Endometrium (tissue), 2 donors: ENCODE measurements around the gene FXYD6.
"Not testable (repeated sequence)": the region's sequence is repeated elsewhere in the genome, so short reads cannot be mapped to it uniquely, and the experiment has no call there.

Source experiments
- FAIRE-seq: peaks from 2 replicates; lab custom pipeline; 2012; peaks lifted over from hg19 to GRCh38; lab: Jason Lieb, UNC
- donor health status: control.
- donor health status: control.

Gene FXYD6

DNA sequence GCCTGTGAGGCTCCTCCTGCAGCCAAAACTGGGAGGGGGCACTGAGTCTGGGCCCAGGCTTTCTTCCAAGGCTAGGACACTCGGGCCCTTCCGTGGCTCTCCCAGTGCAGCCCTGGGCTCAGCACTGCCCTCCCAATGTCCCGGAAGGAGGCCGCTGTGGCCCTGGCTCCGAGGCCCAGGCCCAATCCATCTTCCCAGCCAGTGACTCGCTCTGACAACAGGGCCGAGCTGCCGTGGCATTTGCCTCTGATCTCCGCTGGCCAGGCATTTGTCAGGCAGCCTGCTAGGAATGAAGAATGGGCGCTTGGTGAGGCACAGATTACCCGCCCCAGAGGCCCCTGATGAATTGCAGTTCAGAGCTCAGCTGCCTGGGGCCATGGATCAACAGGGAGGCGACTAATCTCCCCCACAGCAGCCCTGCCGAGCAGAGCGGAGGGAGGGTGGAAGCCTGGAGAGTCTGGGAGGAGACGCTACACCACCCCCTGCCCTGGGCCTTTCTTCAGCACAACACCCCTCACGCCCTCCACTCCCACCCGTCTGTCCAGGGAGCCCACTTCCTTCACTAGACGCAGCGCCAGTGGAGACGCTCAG, 60.2 kb downstream of the FXYD6 start:
- FAIRE-seq: no peak

DNA sequence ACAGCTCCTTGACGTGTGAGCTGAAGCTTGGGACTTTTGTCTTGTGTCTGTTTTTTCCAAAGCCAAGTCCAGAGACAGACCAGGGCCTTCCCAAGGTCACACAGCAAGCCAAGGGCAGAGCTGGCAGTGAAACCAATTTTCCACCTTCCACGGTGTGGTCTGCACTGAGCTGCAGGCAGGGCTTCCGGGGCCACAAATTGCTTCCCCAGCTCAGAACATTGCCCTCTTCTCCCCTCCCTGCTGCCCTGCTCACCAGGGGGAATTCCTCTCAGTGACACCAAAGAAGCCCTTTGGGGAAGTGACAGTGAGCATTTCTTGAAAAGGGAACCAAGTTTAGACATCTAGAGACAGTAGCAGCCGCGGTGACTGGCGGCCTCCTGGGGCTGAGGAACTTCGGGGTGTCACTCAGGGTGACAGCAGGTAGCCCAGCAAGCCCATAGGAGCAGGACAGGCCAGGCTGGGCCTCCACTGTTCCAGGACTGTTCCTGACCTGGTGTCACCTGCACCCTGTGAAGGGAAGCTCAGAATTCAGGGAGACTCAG, 61.1 kb downstream of the FXYD6 start:
- no peak for FAIRE-seq

DNA sequence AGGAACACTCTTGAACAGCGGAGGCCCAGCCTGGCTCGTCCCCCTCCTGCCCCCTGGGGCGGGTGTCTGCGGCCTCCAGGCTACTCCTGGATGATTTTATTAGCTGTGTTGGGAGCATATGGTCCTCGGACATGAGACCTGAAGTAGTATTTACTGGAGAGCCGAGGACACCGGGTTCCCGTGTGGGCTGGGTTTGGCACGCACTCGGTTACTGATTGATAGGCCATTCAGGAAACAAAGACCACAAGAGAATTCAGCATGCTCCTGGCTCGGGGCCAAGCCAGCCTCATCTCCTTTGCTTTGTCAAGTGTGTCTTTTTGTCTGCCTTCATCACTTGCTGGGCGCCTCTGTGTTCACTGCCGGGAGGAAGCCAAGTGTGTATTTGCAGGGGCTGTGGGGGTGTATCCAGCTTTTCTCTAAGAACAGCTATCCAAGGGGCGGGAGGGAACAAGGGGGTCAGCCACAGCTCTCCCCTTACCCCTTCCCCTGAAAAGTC, 61.6 kb downstream of the FXYD6 start:
- FAIRE-seq: no peak

DNA sequence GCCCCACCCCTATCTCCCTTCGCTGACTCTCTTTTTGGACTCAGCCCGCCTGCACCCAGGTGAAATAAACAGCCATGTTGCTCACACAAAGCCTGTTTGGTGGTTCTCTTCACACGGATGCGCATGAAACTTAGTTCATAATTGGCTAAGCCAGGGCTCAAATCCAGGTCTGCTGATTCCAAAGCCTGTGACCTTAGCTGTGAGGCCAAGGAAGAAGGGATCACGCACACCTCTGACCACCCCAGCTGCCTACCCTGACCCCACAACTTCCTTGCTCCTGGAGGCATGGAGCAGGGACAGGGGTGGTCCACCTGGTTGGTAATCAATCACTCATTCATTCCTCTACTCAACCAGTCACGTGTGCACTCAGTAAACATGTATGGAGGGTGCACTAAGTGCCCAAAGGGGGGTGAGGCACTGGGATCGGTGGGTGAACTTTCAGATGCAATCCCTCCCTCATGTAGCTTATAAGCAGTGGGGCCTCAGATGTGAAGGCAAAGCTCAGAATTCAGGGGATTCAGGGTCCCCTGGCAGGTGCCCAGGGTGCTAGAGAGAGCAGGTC, 62.2 kb downstream of the FXYD6 start:
- no peak for FAIRE-seq

DNA sequence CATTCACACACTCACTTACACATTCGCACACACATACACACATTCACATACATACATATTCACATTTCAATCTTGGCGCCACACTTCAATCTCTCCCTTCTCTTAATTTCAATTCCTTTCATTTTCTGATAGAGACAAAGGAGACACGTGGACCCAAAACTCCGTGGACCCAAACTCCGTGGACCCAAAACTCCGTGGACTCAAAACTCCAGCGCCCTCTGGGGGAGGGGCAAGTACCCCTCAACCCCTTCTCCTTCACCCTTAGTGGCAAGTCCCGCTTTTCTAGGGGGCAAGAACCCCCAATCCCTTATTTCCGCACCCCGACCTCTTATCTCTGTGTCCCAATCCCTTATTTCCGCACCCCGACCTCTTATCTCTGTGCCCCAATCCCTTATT, 66.4 kb downstream of the FXYD6 start:
- not testable (repeated sequence) for FAIRE-seq

DNA sequence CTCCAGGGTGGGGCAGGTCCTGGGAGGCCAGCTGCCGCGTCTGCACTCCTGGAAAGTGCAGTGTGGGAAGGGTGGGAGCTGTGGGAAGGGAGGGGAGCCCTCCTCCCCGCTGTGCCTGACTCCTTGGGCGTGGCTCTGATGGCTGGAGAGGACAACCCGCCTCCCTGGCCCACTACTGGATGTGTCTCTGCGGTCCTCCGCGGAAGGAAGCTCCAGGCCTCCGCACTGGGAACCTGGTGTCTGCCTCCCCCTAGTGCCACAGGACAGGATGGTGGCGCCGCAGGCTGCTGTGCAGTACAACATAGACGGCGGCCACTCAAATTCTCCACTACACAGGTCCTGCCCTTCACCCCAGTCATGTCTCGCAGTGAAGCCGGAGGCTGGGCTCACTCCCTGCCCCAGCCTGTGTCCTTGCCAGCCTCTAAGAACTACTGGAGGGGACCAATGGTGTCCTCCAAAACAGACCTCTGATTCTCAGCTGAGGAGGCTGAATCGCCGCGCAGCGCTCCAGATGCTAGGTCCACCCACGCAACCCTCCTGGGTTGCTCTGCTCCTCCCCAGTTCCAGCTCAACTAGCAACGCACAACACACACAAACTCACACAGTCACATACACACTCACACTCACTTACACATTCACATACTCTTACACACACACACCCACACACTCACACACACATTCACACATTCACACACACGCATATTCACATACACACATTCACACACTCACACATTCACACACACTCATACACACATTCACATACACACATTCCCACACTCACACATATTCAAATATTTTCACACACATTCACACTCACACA, 67.0 kb downstream of the FXYD6 start:
- FAIRE-seq: no peak

DNA sequence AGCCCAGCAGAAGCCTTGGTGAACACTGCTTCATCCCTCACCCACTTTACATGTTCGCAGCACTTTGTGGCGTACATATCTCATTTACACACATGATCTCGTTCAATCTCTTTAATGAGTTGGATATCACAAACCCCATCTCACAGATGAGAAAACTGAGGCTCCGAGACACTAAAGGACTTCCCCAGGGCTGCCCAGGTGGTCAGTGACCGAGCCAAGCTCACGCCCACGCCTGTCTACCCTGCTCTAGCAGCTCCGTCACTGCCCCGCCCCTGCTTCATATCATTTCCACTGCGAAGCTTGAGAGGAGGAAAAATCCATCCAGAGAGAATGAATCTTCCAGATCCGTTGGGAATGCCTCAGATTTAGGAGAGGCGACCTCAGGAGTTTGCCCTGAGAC, 67.7 kb downstream of the FXYD6 start:
- no peak for FAIRE-seq

DNA sequence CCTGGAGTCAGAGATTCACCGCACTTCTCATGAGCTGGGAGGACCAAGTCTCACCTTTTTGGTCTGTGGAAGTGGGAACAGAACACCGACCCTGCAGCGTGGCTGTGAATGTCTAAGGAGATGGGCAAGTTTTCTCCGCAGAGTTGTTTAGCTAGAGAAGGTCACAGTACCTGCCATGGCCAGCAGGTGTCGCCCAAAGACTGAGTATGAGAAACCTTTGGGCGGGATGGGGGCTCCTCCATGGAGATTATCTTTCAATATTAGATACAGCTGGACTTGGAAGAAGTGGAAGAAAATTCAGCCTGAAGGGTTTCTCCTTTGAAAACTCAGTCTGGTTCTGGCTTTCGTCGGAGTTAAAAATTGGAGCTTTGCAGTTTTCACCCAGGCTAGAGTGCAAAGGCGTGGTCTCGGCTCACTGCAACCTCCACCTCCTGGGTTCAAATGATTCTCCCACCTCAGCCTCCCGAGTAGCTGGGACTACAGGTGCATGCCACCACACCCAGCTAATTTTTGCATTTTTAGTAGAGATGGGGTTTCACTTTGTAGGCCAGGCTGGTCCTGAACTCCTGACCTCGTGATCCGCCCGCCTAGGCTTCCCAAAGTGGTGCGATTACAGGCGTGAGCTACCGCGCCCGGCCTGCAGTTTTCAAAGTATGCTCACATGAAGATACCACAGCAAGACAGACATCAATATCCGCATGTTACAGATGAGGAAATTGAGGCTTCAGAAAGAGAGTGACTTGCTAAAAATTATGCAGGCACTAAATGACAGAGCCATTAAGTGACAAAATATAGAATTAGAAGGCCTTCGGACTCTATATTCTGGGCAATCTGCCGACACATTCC, 68.8 kb downstream of the FXYD6 start:
- FAIRE-seq: no peak

DNA sequence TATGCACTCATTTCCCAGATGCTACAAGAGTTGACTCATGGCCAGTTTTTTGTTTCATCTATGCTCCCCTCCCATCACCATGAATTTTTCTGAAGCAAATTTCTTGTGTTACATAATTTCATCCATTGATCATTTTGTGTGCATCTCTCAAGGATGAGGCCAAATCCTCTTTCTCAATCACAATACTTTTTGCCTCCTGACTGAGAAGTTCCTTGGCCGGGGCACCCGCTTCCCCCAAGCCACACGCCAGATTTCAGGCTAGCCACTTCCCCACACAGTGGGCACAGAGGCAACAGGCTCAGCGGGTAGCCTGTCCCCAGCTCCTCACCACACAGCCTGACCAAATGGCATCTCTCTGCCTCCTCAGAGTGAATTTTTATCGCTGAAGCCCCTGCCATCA, 69.6 kb downstream of the FXYD6 start:
- FAIRE-seq: no peak

DNA sequence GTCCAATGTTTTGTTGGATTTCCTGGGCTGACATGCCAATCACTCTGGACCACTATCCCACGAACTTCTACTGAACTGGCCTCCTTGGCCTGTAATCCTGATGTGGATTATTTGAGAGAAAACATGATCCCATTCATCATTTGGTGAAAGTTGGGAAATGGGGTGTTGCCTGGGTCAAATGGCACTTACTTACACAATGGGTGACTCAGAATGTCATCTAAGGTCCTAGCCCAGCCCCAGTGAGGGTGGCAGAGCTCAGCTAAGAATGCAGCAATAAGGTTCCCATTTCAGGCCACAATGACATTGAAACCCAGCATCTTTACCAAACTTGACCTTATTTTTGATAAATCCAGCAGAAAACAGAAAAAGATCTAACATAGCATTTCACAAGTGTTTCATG, 71.4 kb downstream of the FXYD6 start:
- FAIRE-seq: no peak

DNA sequence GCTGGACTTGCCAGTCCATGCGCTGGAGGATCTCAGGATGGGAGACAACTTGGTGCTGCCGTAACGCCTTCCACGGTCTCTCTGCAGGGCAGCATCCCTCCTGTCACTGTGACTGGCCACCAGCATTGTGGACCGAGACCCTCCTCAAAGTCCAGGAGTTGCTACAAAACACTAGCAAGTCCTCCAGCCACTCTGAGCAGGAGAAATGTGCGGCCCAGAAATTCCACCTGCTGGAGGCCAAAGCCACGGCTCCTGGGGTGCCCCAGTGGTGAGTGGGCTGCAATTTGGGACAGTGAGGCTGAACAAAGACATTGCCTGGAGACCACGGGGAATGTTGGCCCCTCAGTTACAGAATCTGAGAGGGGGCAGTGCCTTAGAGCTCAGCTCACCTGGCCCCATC, 72.6 kb downstream of the FXYD6 start:
- FAIRE-seq: no peak

DNA sequence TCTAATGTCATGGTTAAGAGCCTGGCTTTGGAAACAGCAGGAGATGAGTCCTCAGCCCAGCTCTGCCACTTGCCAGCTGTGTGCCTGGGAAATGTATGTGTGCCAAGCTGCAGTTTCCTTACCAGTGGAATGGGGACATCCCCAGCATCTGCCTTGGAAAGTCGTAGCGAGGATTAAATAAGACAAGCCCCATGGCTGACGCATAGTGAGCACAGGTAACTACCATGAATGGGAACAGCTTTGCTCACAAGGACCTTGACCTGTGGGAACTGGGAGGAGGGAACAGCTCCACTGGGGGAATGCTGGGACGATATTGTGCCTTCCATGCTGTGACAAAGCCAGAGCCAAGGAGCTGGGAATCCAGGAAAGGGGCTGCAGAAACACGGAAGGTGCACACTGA, 76.8 kb downstream of the FXYD6 start:
- no peak for FAIRE-seq

DNA sequence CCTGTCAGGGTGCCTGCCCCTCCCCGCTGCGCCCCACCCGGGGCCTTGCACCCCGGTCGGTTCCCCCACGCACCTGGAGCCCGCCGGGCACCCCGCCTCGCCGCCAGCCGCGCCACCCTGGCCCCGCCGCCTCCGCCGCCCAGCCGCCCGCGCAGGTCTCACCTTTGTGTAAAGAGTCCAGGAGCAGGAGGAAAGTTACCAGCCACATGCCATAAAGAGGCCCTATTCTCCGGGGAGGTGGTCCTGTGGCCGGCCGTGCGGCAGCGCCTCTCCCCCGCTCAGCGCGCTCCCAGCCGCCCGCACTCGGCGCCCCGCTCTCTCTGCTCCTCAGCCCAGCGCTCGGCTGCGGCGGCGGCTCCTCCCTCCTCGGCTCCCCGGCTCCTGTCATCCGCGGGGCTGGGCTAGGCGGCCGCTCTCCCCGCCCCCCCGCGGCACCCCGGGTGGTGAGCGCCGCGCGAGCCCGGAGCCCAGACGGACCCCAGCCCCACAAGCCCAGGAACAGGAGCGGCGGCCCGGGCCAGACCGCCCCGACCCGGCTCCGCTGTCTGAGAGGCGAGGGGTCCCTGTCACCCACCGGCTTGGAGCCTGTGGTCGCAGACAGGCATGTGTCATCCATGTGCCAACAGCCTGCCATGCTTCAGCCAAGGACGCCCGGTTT, 79.5 kb downstream of the FXYD6 start, which contains the start of gene DSCAML1:
Gene DSCAML1 (minus strand): TSS at position 345 of the 658 bp plus-strand sequence. CDS start 137 bp downstream, at position 208.
- FAIRE-seq: no peak

DNA sequence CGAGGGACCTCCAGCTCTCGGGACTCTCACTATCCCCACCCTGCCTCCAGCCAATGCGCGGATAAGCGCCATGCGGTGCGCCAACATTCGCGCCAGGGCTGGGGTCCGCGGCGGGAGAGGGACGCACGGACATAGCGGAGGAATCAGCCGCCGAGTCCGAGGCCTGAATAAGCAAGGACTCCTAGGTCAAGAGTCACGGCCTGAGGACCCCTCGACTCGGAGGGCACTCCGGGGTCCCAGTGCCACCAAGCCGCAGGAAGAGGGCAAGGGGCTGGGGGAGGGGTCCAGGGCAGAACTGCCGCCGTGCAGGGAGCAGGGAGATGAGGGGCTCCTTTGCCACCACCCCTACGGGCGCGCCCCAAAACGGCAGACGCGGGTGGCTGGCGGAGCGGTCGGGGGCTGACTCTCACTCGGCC, 80.0 kb downstream of the FXYD6 start:
- FAIRE-seq: no peak

DNA sequence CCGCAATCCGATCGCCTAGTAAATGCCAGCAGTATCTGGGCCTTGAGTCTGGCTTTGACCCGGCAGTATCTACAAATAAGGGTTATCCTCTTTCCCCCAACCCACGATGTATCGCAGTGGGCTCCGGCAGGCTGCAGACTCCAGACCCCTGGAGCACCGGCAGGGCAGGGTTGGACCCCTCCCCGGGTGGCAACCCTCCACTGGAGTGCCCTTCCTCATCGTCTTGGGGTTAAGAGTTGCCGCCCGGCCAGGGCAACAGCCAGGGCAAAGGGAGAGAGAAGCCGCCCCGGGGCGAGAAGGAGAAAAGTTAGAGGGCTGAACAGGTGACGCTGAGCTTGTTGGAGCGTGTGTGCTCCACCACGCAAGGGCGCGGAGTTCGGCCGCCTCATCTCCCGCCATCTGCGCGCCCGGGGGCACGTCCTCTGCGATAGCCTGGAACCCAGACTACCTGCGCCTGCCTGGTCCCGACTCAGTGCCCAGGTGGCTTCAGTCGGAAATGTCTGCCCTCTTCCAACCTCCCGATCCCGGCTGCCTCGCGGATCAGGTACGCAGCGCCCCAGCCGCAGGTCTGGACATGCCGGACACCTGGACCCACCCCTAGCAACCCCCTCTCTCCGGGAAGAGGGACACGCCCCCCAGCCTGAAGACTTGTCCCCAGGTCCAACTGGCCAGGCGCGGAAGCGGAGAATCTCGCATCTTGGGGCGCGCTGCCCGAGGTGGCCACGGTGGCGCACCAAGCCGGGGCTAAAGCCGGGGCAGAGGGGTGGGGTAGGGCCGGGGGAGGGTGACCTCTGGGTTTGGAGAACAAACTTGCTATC, 80.6 kb downstream of the FXYD6 start:
- no peak for FAIRE-seq

DNA sequence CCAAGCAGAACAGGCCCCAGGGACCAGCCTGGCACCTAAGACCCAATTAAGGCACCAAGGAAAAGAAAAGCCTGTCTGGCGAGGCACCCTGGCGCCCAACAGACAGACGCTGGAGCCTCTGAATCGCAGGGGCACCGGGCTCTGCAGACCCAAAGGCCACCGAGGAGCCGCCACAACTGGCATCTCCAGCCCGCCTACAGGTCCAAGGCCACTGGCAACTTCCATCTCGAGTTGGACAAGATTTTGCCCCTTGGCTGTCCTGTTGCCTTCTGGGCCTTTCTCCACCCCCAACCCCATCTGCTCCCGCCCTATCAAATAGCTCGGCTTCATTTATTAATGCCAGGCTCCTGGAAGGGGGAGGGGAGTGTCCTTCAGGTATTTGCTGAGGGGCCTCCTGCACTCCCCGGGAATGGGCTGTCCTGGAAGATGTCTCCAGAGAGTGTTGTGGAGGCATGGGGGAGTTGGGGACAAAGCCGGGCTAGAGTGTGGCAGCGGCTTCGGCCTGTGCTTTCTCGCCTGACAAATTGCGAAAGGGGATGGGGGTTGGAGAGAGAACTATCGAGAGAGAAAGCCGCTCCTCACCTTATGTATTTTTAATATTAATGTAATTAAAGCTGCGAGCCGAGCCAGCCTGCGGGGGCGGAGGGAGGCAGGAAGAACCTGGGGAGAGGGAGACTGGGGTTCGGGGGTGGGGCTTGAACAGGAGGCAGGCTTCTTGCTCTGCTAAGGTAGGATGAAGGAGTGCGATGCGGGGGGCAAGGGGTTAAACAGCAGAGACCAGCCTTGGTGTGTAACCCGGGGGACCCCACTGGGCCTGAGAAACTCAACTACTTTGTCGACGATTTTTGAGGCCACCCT, 81.5 kb downstream of the FXYD6 start:
- no peak for FAIRE-seq

DNA sequence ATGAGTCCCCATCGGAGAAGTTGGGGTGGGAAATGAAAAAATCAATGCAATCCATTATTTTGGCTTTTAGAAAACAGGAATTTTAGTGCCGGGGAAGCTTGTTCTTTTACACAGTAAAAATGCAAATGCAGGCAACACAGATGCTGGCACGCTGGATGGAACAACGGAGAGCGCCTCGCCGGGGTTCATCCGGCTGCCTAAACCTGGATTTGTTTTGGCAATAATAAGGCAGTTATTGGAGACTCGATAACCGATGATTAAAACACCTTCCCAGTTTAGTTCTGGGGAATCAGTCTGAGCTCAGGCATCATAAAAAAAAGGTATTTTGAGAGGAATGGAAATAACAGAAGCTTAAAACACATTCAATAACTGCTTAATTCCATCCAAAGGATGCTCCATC, 82.3 kb downstream of the FXYD6 start:
- no peak for FAIRE-seq

DNA sequence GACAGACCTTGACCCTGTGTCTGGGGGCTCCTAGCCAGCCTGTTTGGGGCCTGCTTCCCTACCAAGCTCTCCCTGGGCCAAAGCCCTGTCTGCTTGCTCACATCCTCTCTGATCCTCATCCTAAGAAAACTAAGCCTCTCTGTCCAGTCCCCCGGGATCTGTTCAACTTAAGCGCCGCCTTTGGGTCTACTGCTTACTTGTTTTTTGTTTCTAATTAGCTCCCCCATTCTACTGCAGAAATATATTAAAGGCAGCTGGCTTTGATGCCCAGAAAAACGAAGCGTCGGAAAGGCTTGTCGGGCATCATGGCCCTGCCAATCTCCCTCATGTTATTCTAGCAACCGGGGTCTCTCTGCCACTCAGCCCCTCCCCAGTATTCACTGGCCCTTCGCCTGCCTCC, 82.9 kb downstream of the FXYD6 start:
- FAIRE-seq: no peak

DNA sequence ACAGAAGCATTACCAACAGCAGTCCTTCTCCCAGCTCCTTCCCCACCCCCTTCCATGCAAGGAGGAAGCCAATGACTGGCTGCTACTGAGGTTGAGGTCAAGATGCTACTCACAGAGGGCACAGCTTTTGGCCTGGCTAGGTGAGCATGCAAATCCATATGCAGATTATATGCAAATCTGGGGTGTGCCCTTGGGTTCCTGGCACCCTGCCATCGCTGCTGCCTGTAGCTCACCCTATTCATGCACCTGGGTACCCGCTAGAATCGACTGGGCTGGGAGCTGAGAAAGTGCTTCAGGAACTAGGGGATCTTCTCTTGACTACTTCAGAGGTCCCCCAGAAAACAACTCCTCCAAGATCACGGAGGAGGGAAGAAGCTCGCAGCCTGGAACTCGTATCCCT, 83.5 kb downstream of the FXYD6 start:
- no peak for FAIRE-seq

DNA sequence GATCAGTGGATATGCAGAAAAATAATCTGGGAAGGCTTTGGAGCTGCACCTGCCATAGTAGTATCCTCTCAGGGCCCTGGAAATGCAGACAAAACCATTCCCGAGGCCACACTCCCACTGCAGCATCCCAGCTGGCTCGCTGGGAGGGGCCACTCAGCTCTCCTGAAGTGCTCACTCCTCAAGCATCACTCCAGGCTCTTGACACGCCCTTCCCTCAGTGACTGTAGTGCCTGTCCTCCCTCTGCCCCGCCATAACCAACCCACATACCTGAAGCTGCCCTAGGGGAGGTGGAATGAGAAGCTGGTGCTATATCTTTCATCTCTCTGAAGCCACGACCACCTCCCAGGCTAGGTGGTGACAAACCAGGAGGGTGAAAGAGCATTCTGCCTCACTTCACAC, 84.2 kb downstream of the FXYD6 start:
- no peak for FAIRE-seq
